HL-60 (cell line): ENCODE data around the gene FADS3.

Experiments
- DNase-seq, 2 experiments: peaks; one replicate each; pipeline ENCODE4 v3.0.0-alpha.2; 2010 to 2020; ENCODE audit warnings: low read depth in 1 of 2, low spot score in 1 of 2
- H3K27ac ChIP-seq: fragments of 250-450 bp; sonication (Bioruptor Pico); replicated peaks from 2 replicates; pipeline ENCODE4 v1.5.1; 2020; ENCODE audit warnings: mild to moderate bottlenecking, moderate library complexity
- H3K27me3 ChIP-seq: fragments of 250-450 bp; sonication (Bioruptor Pico); 2 replicates; pipeline ENCODE4 v1.5.1; 2021; ENCODE audit warnings: mild to moderate bottlenecking, moderate library complexity; ENCODE audit not compliant: insufficient read depth, poor library complexity, severe bottlenecking
- H3K4me3 ChIP-seq: replicated peaks from 2 replicates; pipeline ENCODE4 v1.5.1; 2011; ENCODE audit warnings: mild to moderate bottlenecking, control low read depth, low read length; ENCODE audit not compliant: insufficient read depth
- GABPA ChIP-seq: IDR thresholded peaks from 2 replicates; pipeline ENCODE4 v1.6.1; 2012; ENCODE audit warnings: low read depth
- POLR2AphosphoS5 ChIP-seq: IDR thresholded peaks from 2 replicates; pipeline ENCODE4 v1.6.1; 2012; ENCODE audit warnings: low read depth
- SPI1 ChIP-seq: IDR thresholded peaks from 2 replicates; pipeline ENCODE4 v1.6.1; 2012; ENCODE audit warnings: low read depth, mild to moderate bottlenecking, borderline replicate concordance
- TF ChIP-seq, protein P1 (sequence below): IDR thresholded peaks from 2 replicates; pipeline ENCODE4 v1.6.1; 2012; ENCODE audit warnings: low read depth; ENCODE audit not compliant: insufficient replicate concordance
- TF ChIP-seq, protein P2 (sequence below): IDR thresholded peaks from one replicate; pipeline ENCODE4 v1.5.1; 2011; ENCODE audit warnings: low read length, control low read depth, inconsistent platforms; ENCODE audit not compliant: insufficient read depth

FADS3 gene

DNA sequence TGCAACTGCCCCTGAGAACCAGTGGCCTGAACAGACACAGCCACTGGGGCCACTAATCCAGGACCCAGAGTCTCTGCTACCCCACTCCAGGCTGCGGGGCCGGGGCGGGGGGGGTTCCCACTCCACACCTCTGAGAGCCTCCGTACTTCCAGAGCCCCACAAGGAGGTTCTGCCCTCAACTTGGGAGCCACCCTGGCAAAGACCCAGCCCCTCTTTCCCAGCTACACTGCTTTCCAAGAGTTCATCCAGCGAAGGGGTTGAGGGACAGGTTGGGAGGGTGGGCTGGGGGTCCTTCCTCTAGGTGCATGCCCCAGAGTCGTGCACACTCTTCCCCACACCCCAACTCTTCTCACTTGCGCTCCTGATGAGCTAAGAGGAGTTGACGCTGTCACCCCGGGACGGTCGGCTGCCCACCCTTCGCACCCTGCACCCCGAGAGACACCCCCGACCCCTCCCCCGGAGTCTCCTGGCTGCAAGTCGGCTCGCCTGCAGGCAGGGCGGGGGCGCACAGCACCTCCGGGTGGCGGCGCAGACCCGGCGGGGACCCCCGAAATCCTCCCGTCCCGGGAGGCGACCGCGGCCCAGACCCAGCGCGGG lies 25.5 kb upstream of the FADS3 start:
- Histone ChIP-seq H3K27ac (no peak overlapping the region), H3K4me3 (peak overlapping the region; percentile 38), H3K27me3 (peaks cover 26% of the 10 kb centered on the region)
- TF ChIP-seq, protein P1, sequence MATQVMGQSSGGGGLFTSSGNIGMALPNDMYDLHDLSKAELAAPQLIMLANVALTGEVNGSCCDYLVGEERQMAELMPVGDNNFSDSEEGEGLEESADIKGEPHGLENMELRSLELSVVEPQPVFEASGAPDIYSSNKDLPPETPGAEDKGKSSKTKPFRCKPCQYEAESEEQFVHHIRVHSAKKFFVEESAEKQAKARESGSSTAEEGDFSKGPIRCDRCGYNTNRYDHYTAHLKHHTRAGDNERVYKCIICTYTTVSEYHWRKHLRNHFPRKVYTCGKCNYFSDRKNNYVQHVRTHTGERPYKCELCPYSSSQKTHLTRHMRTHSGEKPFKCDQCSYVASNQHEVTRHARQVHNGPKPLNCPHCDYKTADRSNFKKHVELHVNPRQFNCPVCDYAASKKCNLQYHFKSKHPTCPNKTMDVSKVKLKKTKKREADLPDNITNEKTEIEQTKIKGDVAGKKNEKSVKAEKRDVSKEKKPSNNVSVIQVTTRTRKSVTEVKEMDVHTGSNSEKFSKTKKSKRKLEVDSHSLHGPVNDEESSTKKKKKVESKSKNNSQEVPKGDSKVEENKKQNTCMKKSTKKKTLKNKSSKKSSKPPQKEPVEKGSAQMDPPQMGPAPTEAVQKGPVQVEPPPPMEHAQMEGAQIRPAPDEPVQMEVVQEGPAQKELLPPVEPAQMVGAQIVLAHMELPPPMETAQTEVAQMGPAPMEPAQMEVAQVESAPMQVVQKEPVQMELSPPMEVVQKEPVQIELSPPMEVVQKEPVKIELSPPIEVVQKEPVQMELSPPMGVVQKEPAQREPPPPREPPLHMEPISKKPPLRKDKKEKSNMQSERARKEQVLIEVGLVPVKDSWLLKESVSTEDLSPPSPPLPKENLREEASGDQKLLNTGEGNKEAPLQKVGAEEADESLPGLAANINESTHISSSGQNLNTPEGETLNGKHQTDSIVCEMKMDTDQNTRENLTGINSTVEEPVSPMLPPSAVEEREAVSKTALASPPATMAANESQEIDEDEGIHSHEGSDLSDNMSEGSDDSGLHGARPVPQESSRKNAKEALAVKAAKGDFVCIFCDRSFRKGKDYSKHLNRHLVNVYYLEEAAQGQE: no peak
- TF ChIP-seq GABPA (no peak), SPI1 (no peak)
- no peak for DNase-seq

DNA sequence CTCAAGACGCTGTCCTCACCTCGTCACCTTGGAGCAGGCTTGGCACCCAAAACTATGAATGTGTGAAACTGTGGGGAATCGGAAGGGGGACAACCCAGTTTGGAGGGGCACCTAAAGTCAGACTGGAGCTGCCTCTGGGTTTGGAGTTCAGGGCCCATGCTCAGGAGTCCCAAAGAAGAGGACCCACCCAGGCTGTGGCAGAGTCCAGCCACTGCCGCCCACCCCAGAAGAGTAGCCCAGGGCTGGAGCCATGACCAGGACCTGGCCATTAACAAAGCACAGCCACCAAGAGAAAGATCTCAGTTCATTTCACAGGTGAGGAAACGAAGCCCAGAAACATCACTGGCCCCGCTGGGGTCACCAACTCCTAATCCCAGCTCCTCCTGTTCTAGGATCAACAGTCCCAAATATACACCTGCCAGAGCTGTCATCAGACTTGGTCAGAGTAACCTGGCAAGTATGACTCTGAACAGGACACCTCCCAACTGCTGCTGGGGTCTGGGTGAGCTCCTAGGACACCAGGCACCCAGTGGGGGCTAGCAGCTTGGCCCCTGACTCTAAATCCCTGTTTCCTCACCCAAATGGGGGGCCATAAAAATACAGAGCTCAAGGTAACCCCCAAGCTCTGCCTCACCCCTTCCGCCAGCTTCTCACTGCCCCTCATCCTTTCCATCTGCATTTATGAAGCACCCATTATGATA lies 23.3 kb upstream of the FADS3 start:
- no peak for DNase-seq
- TF ChIP-seq GABPA (no peak), POLR2AphosphoS5 (no peak), SPI1 (no peak)
- TF ChIP-seq, protein P1: no peak
- TF ChIP-seq, protein P2, sequence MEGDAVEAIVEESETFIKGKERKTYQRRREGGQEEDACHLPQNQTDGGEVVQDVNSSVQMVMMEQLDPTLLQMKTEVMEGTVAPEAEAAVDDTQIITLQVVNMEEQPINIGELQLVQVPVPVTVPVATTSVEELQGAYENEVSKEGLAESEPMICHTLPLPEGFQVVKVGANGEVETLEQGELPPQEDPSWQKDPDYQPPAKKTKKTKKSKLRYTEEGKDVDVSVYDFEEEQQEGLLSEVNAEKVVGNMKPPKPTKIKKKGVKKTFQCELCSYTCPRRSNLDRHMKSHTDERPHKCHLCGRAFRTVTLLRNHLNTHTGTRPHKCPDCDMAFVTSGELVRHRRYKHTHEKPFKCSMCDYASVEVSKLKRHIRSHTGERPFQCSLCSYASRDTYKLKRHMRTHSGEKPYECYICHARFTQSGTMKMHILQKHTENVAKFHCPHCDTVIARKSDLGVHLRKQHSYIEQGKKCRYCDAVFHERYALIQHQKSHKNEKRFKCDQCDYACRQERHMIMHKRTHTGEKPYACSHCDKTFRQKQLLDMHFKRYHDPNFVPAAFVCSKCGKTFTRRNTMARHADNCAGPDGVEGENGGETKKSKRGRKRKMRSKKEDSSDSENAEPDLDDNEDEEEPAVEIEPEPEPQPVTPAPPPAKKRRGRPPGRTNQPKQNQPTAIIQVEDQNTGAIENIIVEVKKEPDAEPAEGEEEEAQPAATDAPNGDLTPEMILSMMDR: no peak
- Histone ChIP-seq H3K4me3 (no peak overlapping the region), H3K27me3 (peaks cover 26% of the 10 kb centered on the region), H3K27ac (no peak overlapping the region)

DNA sequence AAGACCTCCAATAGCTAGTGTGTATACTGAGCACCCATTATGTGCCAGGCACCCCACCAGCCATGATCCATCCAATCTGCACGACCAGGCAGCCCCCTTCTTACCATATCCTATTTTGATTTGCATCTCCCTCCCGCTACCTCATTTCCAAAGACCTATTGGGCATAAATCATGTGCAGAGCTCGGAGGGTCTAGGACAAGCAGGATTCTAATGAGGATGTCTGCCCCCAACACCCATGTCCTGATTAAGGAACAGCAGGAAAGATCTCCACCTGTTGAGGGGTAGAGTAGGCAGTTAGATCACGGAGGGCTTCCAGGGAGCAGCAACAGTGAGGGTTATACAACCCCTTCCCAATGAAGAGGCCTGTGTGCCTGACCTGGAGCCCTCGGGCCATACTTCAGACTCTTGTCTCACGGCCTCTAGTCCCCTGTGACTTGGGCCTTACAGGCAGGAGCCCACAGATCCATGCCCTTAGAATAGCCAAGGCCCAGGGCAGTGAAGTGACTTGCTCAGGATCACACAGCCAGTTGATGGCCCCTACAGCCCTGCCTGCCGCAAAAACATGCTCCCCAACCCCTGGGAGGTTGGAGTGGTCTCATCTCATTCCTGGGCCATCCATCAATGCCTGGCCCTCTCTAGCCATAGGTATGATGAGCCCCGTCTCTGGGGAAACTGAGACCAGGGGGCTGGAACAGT lies 22.5 kb upstream of the FADS3 start:
- H3K27me3 ChIP-seq: peaks cover 23% of the 10 kb centered on the region
- TF ChIP-seq GABPA: no peak
- TF ChIP-seq, protein P2: no peak
- TF ChIP-seq SPI1: no peak
- no peak for TF ChIP-seq POLR2AphosphoS5
- TF ChIP-seq, protein P1: no peak
- DNase-seq: no peak
- no peak overlapping the region for H3K27ac ChIP-seq
- H3K4me3 ChIP-seq: no peak overlapping the region
